ENCODE measurements around the gene LIN9. TPM values are rescaled to one million over a fixed set of nuclear protein-coding genes. Genes with fewer than 3 reads are reported as not detected.

Gene LIN9
- total RNA-seq, 1 donor from 2014 or later: 4.6 TPM

GRCh38 chr1:226233806-226234205, 75.2 kb downstream of the LIN9 start:
- H3K27me3 Mint-ChIP-seq (ENCODE audit: unreplicated experiment): peaks cover 3% of the 10 kb centered on the region
- no peak overlapping the region for H3K27ac Mint-ChIP-seq (ENCODE audit: unreplicated experiment)
- no peaks in the 10 kb centered on the region for H3K36me3 Mint-ChIP-seq (ENCODE audit: low read depth, unreplicated experiment)
- no peak for TF ChIP-seq CTCF (IDR thresholded peaks at IDR 0.05; ENCODE audit: unreplicated experiment)
- H3K4me1 Mint-ChIP-seq (ENCODE audit: unreplicated experiment): peaks cover 13% of the 10 kb centered on the region
- H3K4me3 Mint-ChIP-seq (ENCODE audit: unreplicated experiment): no peak overlapping the region
- DNase-seq (ENCODE audit: low spot score): no peak
- no peaks in the 10 kb centered on the region for H3K9me3 Mint-ChIP-seq (ENCODE audit: unreplicated experiment)

- TF ChIP-seq CTCF (IDR thresholded peaks at IDR 0.05; ENCODE audit: unreplicated experiment): no peak
- Mint-ChIP-seq H3K4me3 (ENCODE audit: unreplicated experiment) (no peak overlapping the region), H3K27ac (ENCODE audit: unreplicated experiment) (no peak overlapping the region), H3K9me3 (ENCODE audit: unreplicated experiment) (no peaks in the 10 kb centered on the region), H3K36me3 (ENCODE audit: low read depth, unreplicated experiment) (no peaks in the 10 kb centered on the region), H3K27me3 (ENCODE audit: unreplicated experiment) (peaks cover 3% of the 10 kb centered on the region), H3K4me1 (ENCODE audit: unreplicated experiment) (peaks cover 13% of the 10 kb centered on the region)
- no peak for DNase-seq (ENCODE audit: low spot score)
Observed at GRCh38 chr1:226233293-226233692, 75.7 kb downstream of the LIN9 start.

- TF ChIP-seq CTCF (IDR thresholded peaks at IDR 0.05; ENCODE audit: unreplicated experiment): no peak
- no peak overlapping the region for H3K27ac Mint-ChIP-seq (ENCODE audit: unreplicated experiment)
- H3K4me1 Mint-ChIP-seq (ENCODE audit: unreplicated experiment): peaks cover 2% of the 10 kb centered on the region
- no peaks in the 10 kb centered on the region for H3K9me3 Mint-ChIP-seq (ENCODE audit: unreplicated experiment)
- H3K4me3 Mint-ChIP-seq (ENCODE audit: unreplicated experiment): no peak overlapping the region
- no peak for DNase-seq (ENCODE audit: low spot score)
- no peaks in the 10 kb centered on the region for H3K36me3 Mint-ChIP-seq (ENCODE audit: low read depth, unreplicated experiment)
- peaks cover 6% of the 10 kb centered on the region for H3K27me3 Mint-ChIP-seq (ENCODE audit: unreplicated experiment)
Observed at GRCh38 chr1:226226601-226227000, 82.4 kb downstream of the LIN9 start.

- no peak for TF ChIP-seq CTCF (IDR thresholded peaks at IDR 0.05; ENCODE audit: unreplicated experiment)
Observed at GRCh38 chr1:226223786-226224244, 85.1 kb downstream of the LIN9 start.

GRCh38 chr1:226223157-226223785, 85.7 kb downstream of the LIN9 start, which contains the start of gene MIXL1:
Gene MIXL1 (plus strand): TSS chr1:226223664. CDS start chr1:226223682, 18 bp downstream.
- peaks cover 16% of the 10 kb centered on the region for H3K4me1 Mint-ChIP-seq (ENCODE audit: unreplicated experiment)
- H3K36me3 Mint-ChIP-seq (ENCODE audit: low read depth, unreplicated experiment): no peaks in the 10 kb centered on the region
- H3K4me3 Mint-ChIP-seq (ENCODE audit: unreplicated experiment): peak within 1 kb of the TSS; percentile 87
- peaks cover 6% of the 10 kb centered on the region for H3K27me3 Mint-ChIP-seq (ENCODE audit: unreplicated experiment)
- H3K27ac Mint-ChIP-seq (ENCODE audit: unreplicated experiment): no peak within 1 kb of the TSS
- DNase-seq (ENCODE audit: low spot score): peak; percentile 38
- no peaks in the 10 kb centered on the region for H3K9me3 Mint-ChIP-seq (ENCODE audit: unreplicated experiment)
- no peak for TF ChIP-seq CTCF (IDR thresholded peaks at IDR 0.05; ENCODE audit: unreplicated experiment)

More at GRCh38 chr1:226223786-226224244, 85.1 kb downstream of the LIN9 start:
- Mint-ChIP-seq H3K27me3 (ENCODE audit: unreplicated experiment) (peaks cover 6% of the 10 kb centered on the region), H3K36me3 (ENCODE audit: low read depth, unreplicated experiment) (no peaks in the 10 kb centered on the region), H3K4me1 (ENCODE audit: unreplicated experiment) (peaks cover 16% of the 10 kb centered on the region), H3K9me3 (ENCODE audit: unreplicated experiment) (no peaks in the 10 kb centered on the region), H3K27ac (ENCODE audit: unreplicated experiment) (no peak overlapping the region), H3K4me3 (ENCODE audit: unreplicated experiment) (peak overlapping the region; percentile 87)
- DNase-seq (ENCODE audit: low spot score): peak; percentile 31

Data from endothelial cell (in vitro differentiated cells).